Measurements from ENCODE around the gene GRIP2. TPM values are rescaled to one million over a fixed set of nuclear protein-coding genes. Genes with fewer than 3 reads are reported as not detected.

The GRIP2 gene
- total RNA-seq, 4 donors from 2014 or later, result 0.22 to 1.5 TPM; not detected in 2

GRCh38 chr3:14569474-14570000 lies 29.4 kb upstream of the GRIP2 start:
- TF ChIP-seq CTCF (IDR thresholded peaks at IDR 0.05; ENCODE audit: low read depth), result no peak

GRCh38 chr3:14568269-14568668 lies 28.1 kb upstream of the GRIP2 start:
- TF ChIP-seq CTCF (IDR thresholded peaks at IDR 0.05; ENCODE audit: low read depth), result no peak

GRCh38 chr3:14566812-14567211 lies 26.7 kb upstream of the GRIP2 start:
- TF ChIP-seq CTCF (IDR thresholded peaks at IDR 0.05; ENCODE audit: low read depth), result no peak

- no peak for TF ChIP-seq CTCF (IDR thresholded peaks at IDR 0.05; ENCODE audit: low read depth)
These were observed 25.9 kb upstream of the GRIP2 start for GRCh38 chr3:14565868-14566588.

- no peak for TF ChIP-seq CTCF (IDR thresholded peaks at IDR 0.05; ENCODE audit: low read depth)
These were observed 24.6 kb upstream of the GRIP2 start for GRCh38 chr3:14564741-14565140.

GRCh38 chr3:14563946-14564539 lies 23.9 kb upstream of the GRIP2 start:
- TF ChIP-seq CTCF (IDR thresholded peaks at IDR 0.05; ENCODE audit: low read depth), result no peak

- TF ChIP-seq CTCF (IDR thresholded peaks at IDR 0.05; ENCODE audit: low read depth), result no peak
These were observed 22.2 kb upstream of the GRIP2 start for GRCh38 chr3:14562121-14562890.

Data from subcutaneous adipose tissue (tissue), 4 donors.